Activated CD4-positive, alpha-beta T cell treated with anti-CD3 and anti-CD28 coated beads for 4 hours (primary cell): ENCODE measurements around the gene STARD13.

Experiments
- DNase-seq, 2 donors: peaks; one replicate each; pipeline ENCODE4 v3.0.0-alpha.2; 2020

STARD13 gene, protein sequence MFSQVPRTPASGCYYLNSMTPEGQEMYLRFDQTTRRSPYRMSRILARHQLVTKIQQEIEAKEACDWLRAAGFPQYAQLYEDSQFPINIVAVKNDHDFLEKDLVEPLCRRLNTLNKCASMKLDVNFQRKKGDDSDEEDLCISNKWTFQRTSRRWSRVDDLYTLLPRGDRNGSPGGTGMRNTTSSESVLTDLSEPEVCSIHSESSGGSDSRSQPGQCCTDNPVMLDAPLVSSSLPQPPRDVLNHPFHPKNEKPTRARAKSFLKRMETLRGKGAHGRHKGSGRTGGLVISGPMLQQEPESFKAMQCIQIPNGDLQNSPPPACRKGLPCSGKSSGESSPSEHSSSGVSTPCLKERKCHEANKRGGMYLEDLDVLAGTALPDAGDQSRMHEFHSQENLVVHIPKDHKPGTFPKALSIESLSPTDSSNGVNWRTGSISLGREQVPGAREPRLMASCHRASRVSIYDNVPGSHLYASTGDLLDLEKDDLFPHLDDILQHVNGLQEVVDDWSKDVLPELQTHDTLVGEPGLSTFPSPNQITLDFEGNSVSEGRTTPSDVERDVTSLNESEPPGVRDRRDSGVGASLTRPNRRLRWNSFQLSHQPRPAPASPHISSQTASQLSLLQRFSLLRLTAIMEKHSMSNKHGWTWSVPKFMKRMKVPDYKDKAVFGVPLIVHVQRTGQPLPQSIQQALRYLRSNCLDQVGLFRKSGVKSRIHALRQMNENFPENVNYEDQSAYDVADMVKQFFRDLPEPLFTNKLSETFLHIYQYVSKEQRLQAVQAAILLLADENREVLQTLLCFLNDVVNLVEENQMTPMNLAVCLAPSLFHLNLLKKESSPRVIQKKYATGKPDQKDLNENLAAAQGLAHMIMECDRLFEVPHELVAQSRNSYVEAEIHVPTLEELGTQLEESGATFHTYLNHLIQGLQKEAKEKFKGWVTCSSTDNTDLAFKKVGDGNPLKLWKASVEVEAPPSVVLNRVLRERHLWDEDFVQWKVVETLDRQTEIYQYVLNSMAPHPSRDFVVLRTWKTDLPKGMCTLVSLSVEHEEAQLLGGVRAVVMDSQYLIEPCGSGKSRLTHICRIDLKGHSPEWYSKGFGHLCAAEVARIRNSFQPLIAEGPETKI

DNA sequence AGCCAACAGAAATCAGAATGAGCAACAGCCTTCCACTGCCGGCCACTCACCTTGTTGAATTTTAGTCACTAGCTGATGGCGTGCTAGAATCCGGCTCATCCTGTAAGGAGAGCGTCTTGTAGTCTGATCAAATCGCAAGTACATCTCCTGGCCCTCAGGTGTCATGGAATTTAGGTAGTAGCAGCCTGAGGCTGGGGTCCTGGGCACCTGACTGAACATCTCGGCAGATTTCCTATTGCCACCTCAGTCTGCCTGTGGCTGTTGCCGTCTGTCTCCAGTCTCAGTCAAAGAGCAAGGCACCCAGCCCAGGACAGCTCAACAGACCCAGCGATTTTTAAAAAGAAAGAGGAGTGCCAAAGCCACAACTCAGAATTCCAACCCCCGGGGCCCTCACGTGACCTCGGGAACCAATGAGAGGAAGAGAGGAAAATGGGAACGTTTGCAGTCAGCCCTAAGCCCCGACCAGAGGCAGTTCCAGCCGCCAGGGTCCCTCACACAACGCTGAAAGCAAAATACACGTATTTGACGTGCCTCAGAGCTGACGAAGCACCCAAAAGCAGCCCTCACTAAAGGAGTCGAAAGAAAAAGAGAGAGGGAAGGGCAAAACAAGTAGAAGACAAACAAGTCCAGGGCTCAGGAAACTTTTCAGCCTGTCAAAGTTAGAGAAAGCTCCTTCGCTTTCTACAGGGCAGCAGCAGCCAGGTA lies at the start of gene STARD13:
STARD13 (minus strand) TSS at position 336 of the 705 bp plus-strand sequence; CDS start at position 219, 117 bp downstream.
- DNase-seq = peak in 1 of 2 donors; percentile 2

DNA sequence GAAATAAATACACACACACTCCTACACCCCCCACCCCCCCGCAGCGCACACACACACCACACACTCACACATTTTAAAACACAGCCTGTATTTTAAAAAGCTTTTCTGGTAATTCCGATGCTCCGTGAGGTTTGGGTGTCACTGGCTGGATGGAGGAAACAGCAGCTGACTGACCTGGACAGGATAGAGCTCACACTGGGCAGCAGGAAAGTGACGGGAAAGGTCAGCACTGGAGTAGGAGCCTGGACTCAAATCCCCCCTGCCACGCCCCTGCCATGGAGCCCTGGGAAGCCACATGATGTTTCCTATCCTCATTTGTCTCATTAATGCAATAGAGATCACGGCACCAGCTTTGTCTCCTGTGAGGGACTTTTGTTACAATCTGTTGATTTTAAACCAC lies 49.3 kb upstream of the STARD13 start:
- DNase-seq = no peak

DNA sequence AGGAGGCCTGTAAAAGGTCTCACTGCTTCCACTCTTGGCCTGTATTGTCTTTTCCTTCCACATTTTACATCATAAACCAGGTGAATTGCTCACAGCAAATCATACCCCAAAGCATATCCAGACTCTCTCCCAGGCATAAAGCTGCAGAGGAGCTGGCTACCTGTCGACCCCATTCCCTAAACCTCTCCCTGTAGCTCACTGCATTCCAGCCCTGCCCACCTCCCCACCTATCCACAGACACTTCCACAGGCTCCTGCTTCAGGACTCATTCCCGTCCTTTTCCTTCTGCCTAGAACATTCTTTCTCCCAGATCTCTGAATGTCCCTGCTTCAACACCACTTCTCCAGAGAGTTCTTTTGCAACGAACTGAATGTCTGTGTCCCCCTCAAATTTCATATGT lies 46.4 kb upstream of the STARD13 start:
- no peak for DNase-seq

DNA sequence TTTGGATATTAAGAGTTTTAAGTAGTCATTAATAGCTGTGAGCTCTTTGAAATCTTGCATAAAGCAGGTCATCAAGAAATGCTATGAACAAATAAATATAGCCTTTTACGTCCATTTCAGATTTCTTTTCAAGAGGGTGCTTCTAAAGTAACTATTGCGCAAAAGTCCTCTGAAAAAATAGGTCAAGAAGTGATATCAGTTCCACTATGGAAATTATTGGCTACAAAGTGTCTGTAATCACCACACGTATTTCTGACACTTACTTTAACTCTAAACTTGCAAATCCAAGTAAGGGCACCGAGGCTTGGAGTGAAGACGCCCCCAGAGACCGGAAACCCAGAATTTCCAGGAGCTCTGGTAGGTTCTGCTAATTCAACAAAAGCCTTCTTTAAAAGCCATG lies 44.9 kb upstream of the STARD13 start:
- DNase-seq = no peak

- DNase-seq = no peak
These were observed 43.1 kb upstream of the STARD13 start for GRCh38 chr13:33328701-33329100.

DNA sequence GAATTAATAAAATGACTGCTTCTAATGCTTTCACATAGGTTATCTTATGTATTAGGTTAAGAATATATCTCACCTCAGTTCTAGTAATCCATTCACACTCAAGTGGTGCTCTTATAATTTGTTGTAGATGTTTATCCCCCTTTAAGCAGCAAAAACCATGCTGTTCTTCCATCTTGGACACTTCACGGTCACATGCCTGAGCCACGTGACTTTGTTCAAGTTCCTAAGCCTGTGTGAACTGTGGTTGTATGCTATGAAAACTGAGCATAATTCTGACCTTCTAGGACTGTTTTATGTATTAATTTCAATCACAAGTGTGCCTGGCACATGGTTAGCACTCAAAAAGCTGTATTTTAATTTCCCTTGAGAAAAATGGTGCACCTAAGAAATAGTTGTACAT lies 41.2 kb upstream of the STARD13 start:
- no peak for DNase-seq

DNA sequence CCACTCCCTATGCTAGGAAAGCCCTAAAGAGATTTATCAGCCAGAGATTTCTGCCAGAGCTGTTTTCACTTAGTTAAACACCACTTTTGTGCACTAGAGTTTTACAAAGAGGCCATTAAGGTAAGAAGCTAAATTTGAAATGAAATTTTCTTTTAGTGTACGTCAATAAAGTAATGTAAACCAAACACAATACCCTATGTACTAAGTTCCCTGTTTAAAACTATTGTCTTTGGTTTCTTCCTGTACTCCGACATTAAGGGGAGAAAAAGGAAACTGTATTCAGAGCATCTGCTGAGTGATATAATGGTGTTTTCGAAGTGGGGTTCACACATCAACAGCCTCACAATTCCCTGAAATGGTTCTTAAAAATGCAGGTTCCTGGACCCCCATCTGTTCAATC lies 40.7 kb upstream of the STARD13 start:
- no peak for DNase-seq

GRCh38 chr13:33323801-33324510 lies 38.4 kb upstream of the STARD13 start:
- no peak for DNase-seq

DNA sequence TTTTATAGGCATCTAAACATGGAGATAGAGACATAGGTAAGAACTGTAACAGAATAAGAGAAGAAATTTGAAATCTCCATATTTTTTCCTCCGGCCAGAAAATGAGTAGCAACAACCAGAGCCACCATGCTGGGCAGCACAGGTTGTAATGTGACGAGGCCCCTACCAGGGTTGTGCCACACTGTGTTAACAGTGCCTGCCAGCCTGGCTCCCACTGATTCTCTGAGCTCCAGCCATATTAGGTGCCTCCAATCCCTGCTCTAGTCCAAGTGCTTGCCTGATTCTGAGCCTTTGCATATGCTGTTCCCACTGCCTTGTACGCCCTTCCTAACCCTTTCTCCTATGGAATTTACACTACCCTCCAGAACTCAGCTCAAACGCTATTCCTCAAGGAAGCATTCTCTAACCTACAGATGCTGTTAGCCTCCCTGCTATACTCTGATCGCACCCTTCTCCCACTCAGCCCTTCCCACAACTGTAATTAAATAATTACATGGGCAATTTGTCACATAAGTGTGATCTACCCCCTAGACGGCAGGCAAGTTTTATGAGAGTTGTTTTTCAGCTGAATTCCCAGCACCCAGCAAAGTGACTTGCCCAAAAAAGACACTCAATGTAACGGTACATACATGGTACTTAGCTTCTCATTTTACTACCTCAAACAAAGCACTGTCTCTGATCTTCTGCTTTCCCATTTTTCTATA lies 37.6 kb upstream of the STARD13 start:
- no peak for DNase-seq

GRCh38 chr13:33322543-33322809 lies 36.9 kb upstream of the STARD13 start:
- DNase-seq = no peak

DNA sequence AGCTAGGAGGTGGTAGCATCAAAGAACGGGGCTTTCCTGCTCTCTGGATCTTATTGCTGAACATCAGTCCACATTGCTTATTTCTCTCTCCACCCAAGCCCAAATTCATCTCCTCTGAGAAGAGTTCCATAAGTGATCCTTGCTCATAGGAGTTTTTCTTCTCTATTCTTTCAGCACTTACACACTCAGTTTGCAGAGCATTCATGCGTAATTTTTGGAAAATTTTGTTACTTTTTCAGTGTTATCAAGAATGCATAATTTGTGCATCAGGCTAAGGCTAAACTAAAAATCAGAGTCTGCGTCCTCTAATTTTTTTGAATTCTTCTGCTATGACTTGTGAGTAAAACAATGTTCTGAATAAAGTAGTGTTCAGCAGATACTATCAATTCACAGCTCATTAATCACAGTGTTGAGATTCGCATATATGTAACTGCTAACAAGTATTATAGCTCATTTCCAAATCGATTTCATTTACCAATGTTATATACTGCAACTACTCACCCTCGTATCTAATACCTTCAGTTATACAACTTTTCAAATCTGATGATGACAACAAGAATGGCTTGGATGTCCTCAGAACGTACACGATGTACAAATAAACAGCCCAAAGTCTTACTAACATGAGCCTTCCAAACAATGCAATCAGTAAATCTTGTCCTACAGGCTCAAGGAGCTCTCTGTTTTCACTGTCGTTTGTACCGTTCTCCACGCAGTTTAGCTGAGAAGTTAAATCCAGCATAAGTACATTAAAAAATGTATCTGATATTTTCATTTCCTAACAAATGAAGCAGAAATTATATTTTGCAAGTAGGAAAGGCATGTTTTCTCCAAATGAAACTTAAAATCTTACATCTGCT lies 36.4 kb upstream of the STARD13 start:
- DNase-seq = no peak

DNA sequence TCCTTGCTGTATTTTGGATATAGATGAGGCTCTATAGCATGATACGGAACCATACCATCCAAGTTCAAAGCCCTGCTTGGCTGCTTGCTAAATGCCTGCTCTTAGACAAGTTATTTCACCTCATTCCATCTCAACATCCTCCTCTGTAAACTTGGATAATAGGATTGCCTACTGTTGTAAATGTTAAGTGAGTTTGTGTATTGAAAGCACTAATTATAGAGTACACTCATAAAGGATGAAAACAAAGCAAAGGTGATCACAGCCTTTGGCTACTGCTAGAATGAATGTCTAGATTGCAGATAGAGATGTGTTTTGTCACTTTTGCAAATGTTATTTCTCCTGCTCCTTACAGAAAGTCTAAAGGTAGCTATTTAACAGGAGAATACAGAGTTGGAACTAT lies 34.3 kb upstream of the STARD13 start:
- no peak for DNase-seq

- no peak for DNase-seq
These were observed 33.2 kb upstream of the STARD13 start for GRCh38 chr13:33318744-33319143.

DNA sequence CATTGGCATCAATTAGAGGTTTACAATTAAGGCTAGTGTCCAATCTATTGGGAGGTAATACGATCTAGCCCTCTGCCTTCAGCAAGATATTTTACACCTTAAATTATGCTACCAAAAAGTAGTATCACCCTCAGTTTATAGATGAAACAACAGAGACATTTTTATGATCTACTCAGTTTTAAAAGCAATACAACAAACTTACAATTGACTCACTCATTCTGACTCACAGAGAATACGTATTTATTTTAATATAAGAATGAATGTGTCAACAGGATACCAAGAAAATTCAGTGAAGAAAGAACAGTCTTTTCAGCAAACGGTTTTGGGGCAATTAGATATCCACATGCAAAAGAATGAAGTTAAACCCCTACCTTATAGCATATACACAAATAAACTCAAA lies 32.5 kb upstream of the STARD13 start:
- no peak for DNase-seq

DNA sequence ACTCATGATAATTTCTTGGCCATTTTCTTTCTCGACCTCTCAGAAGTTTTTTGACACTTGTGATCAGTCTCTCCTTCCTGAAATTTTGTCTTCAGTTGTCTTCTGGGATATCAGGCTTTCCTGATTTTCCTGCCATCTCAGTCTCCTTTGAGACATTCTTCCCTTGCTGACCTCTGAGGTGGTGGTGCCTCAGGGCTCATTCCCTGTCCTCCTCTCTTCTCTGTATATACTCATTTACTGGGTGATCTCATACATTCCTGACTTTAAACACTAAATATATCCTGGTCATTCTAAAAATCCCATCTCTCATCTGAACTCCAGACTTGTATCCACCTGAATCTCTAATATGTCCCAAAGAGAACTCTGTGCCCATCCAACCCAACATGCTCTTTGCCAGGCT lies 31.3 kb upstream of the STARD13 start:
- no peak for DNase-seq

DNA sequence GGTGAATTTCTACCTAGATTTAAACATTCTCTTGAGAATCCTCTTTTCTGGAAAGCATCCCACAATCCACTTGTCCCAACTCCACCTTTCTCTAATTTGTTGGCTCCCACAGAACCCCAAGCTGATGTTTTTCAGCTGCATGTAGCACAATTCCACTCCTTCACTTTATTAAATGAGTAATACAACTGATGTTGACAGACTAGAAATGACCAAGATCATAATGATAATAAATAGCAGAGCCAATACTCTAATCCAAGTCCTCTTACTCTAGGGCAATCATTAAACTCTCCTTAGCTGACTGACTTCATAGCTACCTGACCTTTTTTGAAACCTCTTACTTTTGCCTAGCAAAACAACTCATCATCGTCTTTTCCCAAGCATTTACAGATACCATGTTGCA lies 27.9 kb upstream of the STARD13 start:
- no peak for DNase-seq

DNA sequence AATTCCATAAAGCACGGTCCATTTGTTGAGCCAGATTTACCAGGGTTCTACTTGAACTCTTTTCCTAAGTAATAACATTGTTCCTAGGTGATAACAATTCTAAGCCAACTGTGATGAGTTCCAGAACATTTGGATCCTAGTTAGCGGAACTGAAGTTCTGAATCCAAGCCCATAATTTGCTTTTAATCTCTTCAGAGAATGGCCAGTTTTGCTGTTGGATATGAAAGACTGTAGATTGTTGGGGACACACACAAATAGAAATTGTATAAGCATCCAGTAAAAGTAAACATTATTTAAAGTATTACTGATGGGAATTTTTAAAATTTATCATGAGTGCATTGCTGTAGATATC lies 27.3 kb upstream of the STARD13 start:
- DNase-seq = no peak

DNA sequence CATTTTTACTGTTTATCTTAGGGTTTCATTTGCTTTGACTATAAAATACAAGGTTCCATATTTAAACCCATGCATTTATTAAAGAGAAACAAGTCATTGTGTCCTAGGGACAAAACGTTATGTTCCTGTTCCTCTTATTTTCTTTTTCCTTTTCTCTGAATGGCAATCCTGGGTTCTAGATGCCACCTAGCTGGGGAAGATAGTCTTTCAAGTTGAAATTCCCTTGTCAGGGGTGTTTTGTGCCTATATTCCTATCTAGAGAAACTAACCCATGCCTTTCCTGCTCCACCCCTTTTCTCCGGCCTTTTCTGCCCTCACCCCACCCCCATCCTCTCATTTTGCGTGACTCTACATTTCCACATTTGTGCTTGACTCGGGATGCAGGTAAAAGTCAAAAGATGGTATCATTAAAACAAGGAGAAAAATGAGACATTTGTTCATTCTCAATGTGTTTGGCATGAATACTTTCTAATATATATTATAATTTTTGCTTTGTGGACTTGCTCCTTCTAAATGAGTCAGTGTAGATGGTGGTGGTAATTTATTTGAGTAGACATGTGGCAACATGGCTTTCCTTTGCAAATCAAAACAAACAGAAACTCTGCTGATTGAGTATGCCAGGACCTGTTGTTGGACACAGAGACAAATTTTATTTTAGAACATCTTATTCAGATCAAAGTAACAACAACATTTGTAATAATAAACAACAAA lies 26.8 kb upstream of the STARD13 start:
- DNase-seq = no peak

- no peak for DNase-seq
These were observed 25.5 kb upstream of the STARD13 start for GRCh38 chr13:33311040-33311439.
